Globus pallidus (tissue), 1 donor: ENCODE measurements around the gene EDIL3.
"Not testable (repeated sequence)": the region's sequence is repeated elsewhere in the genome, so short reads cannot be mapped to it uniquely, and the experiment has no call there.

Experiments used
- DNase-seq: peaks from one replicate; pipeline ENCODE4 v3.0.0-alpha.2; 2015; ENCODE audit warnings: low spot score

The EDIL3 gene

GRCh38 chr5:84063041-84063440, 321.6 kb downstream of the EDIL3 start:
- no peak for DNase-seq

- no peak for DNase-seq
These were observed 325.0 kb downstream of the EDIL3 start for GRCh38 chr5:84059672-84060071.

- no peak for DNase-seq
These were observed 326.1 kb downstream of the EDIL3 start for GRCh38 chr5:84058561-84058960.

- no peak for DNase-seq
These were observed 327.5 kb downstream of the EDIL3 start for GRCh38 chr5:84057211-84057610.

GRCh38 chr5:84045964-84046363, 338.7 kb downstream of the EDIL3 start:
- no peak for DNase-seq

- DNase-seq, result no peak
These were observed 347.8 kb downstream of the EDIL3 start for GRCh38 chr5:84036842-84037241.

GRCh38 chr5:84032324-84032723, 352.4 kb downstream of the EDIL3 start:
- no peak for DNase-seq

- no peak for DNase-seq
These were observed 356.6 kb downstream of the EDIL3 start for GRCh38 chr5:84028093-84028492.

GRCh38 chr5:84018521-84018920, 366.2 kb downstream of the EDIL3 start:
- not testable (repeated sequence) for DNase-seq

GRCh38 chr5:84017523-84018172, 367.0 kb downstream of the EDIL3 start:
- no peak for DNase-seq

GRCh38 chr5:84016085-84016484, 368.6 kb downstream of the EDIL3 start:
- DNase-seq, result no peak

- DNase-seq, result no peak
These were observed 369.7 kb downstream of the EDIL3 start for GRCh38 chr5:84014966-84015365.

- DNase-seq, result no peak
These were observed 390.9 kb downstream of the EDIL3 start for GRCh38 chr5:83993803-83994202.

- DNase-seq, result no peak
These were observed 393.0 kb downstream of the EDIL3 start for GRCh38 chr5:83991566-83992224.

- DNase-seq, result peak; percentile 19
These were observed 396.4 kb downstream of the EDIL3 start for GRCh38 chr5:83988293-83988685.

- no peak for DNase-seq
These were observed 397.0 kb downstream of the EDIL3 start for GRCh38 chr5:83987513-83988292.

GRCh38 chr5:83983852-83984251, 400.8 kb downstream of the EDIL3 start:
- no peak for DNase-seq

GRCh38 chr5:83973925-83974815, 410.5 kb downstream of the EDIL3 start:
- peak; percentile 9 for DNase-seq

GRCh38 chr5:83972909-83973308, 411.8 kb downstream of the EDIL3 start:
- DNase-seq, result no peak

- DNase-seq, result no peak
These were observed 412.4 kb downstream of the EDIL3 start for GRCh38 chr5:83972236-83972635.

GRCh38 chr5:83967417-83967816, 417.3 kb downstream of the EDIL3 start:
- DNase-seq, result no peak

GRCh38 chr5:83965441-83965840, 419.2 kb downstream of the EDIL3 start:
- DNase-seq, result no peak
